HEK293T (cell line): ENCODE data around the gene LMX1B.

ENCODE experiments used
- NFRKB ChIP-seq: fragments of 450-650 bp; IDR thresholded peaks from 2 replicates; pipeline ENCODE4 v1.6.1; 2016; ENCODE audit warnings: mild to moderate bottlenecking, moderate library complexity
- SUZ12 ChIP-seq: fragments of 450-650 bp; IDR thresholded peaks from 2 replicates; pipeline ENCODE4 v1.6.1; 2016; ENCODE audit warnings: mild to moderate bottlenecking
- TARDBP ChIP-seq: fragments of 450-650 bp; IDR thresholded peaks from 2 replicates; pipeline ENCODE4 v1.6.1; 2016

DNA sequence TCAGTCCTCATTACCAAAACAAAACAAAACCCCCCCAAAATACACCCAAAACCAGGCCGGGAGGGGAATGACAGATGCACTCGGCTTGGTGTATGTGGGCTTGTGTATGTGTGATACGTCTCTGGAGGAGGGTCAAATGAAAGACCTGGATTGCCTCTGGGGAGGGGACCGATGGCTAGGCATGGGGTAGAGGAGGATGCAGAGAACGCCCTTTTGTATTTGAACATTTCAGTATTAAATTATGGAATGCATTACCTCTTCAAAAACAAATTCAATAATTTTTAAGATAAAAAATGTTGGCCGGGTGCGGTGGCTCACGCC is 61.4 kb downstream of the LMX1B start:
- TF ChIP-seq SUZ12 (no peak), TARDBP (no peak), NFRKB (no peak)
